ENCODE measurements around the gene WDR37. TPM values are rescaled to one million over a fixed set of nuclear protein-coding genes. Genes with fewer than 3 reads are reported as not detected.

WDR37 gene
- total and polyA plus RNA-seq, 12 donors: 15.8 to 32.7 (median 23.3) TPM

GRCh38 chr10:1024103-1024502 lies 32.1 kb upstream of the WDR37 start:
- intact Hi-C loops (cut with DNase I): no loop called here
- Histone ChIP-seq H3K4me3 (no peak overlapping the region), H3K9me3 (replicated peaks in 1 of 3) (no peaks in the 10 kb centered on the region), H3K4me1 (replicated peaks in 1 of 2) (no peaks in the 10 kb centered on the region), H3K36me3 (replicated peaks in 1 of 2) (peaks cover 0 to 10% of the 10 kb centered on the region in 2 donors), H3K27ac (no peak overlapping the region), H3K27me3 (no peaks in the 10 kb centered on the region)
- 88 to 94% (median 92%) methylated on average over 12 of the region's 12 CpGs for WGBS, 4 donors
- no peak for DNase-seq
- TF ChIP-seq CTCF (IDR thresholded peaks at IDR 0.05) (no peak), POLR2A (IDR thresholded peaks at IDR 0.05) (no peak)

DNA sequence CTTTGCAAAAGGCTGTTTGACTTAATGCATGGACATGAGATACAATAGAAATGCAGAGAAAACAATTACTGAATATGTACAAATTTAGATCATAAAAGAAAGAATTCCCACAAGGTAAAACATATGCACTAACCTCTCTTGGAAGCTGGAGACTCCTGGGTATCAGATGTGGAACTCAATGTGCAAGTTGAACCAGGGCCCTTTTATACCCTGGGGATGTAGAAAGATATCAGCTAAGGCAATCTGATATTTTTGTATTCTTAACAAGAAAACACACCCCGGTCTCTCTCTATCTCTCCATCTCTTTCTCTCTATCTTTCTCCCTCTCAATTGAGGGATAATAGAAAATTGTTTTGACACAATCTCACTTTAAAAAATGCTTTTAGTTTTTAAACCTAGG lies 30.5 kb upstream of the WDR37 start, which contains the start of gene IDI2:
TSS of gene IDI2 (minus strand) at position 177 of the 400 bp plus-strand sequence. CDS start 1,136 bp downstream, outside the sequence.
- Histone ChIP-seq H3K9me3 (replicated peaks in 1 of 3) (no peaks in the 10 kb centered on the region), H3K36me3 (replicated peaks in 1 of 2) (no peaks in the 10 kb centered on the region), H3K4me1 (replicated peaks in 1 of 2) (no peaks in the 10 kb centered on the region), H3K27ac (no peak within 1 kb of the TSS), H3K4me3 (no peak within 1 kb of the TSS), H3K27me3 (no peaks in the 10 kb centered on the region)
- intact Hi-C loops (cut with DNase I): no loop called here
- DNase-seq: no peak
- WGBS, 4 donors: 84 to 91% (median 87%) methylated on average over 1 of the region's 1 CpG
- TF ChIP-seq POLR2A (IDR thresholded peaks at IDR 0.05) (no peak), CTCF (IDR thresholded peaks at IDR 0.05) (no peak)

- Histone ChIP-seq H3K4me1 (replicated peaks in 1 of 2) (no peaks in the 10 kb centered on the region), H3K9me3 (replicated peaks in 1 of 3) (no peaks in the 10 kb centered on the region), H3K27ac (no peak overlapping the region), H3K36me3 (replicated peaks in 1 of 2) (no peaks in the 10 kb centered on the region), H3K4me3 (no peak overlapping the region), H3K27me3 (no peaks in the 10 kb centered on the region)
- no peak for DNase-seq
- intact Hi-C loops (cut with DNase I): no loop called here
- WGBS, 4 donors: 86 to 95% (median 94%) methylated on average over 6 of the region's 6 CpGs
- no peak for TF ChIP-seq CTCF (IDR thresholded peaks at IDR 0.05)
- TF ChIP-seq POLR2A (IDR thresholded peaks at IDR 0.05): no peak
Observed at GRCh38 chr10:1026578-1026977, 29.6 kb upstream of the WDR37 start.

- H3K36me3 ChIP-seq (replicated peaks in 1 of 2): no peaks in the 10 kb centered on the region
- TF ChIP-seq POLR2A (IDR thresholded peaks at IDR 0.05) (no peak), CTCF (IDR thresholded peaks at IDR 0.05) (no peak)
- no peak overlapping the region for H3K27ac ChIP-seq
- 95 to 97% (median 95%) methylated on average over 6 to 7 of the region's 7 CpGs for WGBS, 4 donors
- H3K4me3 ChIP-seq: no peak overlapping the region
- H3K27me3 ChIP-seq: no peaks in the 10 kb centered on the region
- intact Hi-C loops (cut with DNase I): no loop called here
- H3K4me1 ChIP-seq (replicated peaks in 1 of 2): no peaks in the 10 kb centered on the region
- H3K9me3 ChIP-seq (replicated peaks in 1 of 3): no peaks in the 10 kb centered on the region
- no peak for DNase-seq
Observed at GRCh38 chr10:1029838-1030237, 26.3 kb upstream of the WDR37 start.
